Thoracic aorta (tissue), 2 donors: Measurements from ENCODE around the gene WDR7. TPM values are rescaled to one million over a fixed set of nuclear protein-coding genes. Genes with fewer than 3 reads are reported as not detected.

Experiments used
- ATAC-seq: fragments of 150-250 bp; one replicate; pipeline ENCODE4 v1.8.0; 2017; ENCODE audit warnings: low read depth; ENCODE audit not compliant: insufficient number of reproducible peaks, low FRiP score
- DNase-seq: peaks from one replicate; pipeline ENCODE4 v3.0.0-alpha.2; 2020; ENCODE audit warnings: low spot score
- H3K27ac ChIP-seq, 2 donors: fragments of 200-600 bp; sonication (generic); 1 replicate in 1 of 2; 2 replicates in 1 of 2; pipeline ENCODE4 v1.5.1; 2016; ENCODE audit warnings: mild to moderate bottlenecking in 2 of 2, moderate library complexity in 2 of 2
- H3K27me3 ChIP-seq: fragments of 200-600 bp; sonication (generic); replicated peaks from 2 replicates; pipeline ENCODE4 v1.6.0; 2016; ENCODE audit warnings: mild to moderate bottlenecking; ENCODE audit not compliant: insufficient read depth
- H3K36me3 ChIP-seq: fragments of 200-600 bp; sonication (generic); one replicate; pipeline ENCODE4 v1.5.1; 2016
- H3K4me1 ChIP-seq, 2 donors: fragments of 200-600 bp; sonication (generic); 1 replicate in 1 of 2; 2 replicates in 1 of 2; pipeline versions ENCODE4 v1.5.1 to v1.6.0; 2016; ENCODE audit warnings: low read depth in 2 of 2, mild to moderate bottlenecking in 1 of 2; ENCODE audit not compliant: control insufficient read depth in 1 of 2
- H3K4me3 ChIP-seq: fragments of 200-600 bp; sonication (generic); 2 replicates; pipeline ENCODE4 v1.5.1; 2016; ENCODE audit warnings: mild to moderate bottlenecking
- H3K9me3 ChIP-seq: fragments of 200-600 bp; sonication (generic); 2 replicates; pipeline ENCODE4 v1.5.1; 2016
- CTCF ChIP-seq: fragments of 200-600 bp; sonication (generic); IDR thresholded peaks from one replicate; pipeline ENCODE4 v1.5.1; 2019; ENCODE audit warnings: antibody characterized with exemption
- total RNA-seq, 2 donors: library from RNA; depleted of rRNA; stranded (reverse); fragments of >200 nt; gene quantifications; one replicate each; pipeline versions ENCODE4 v1.1.0 to v1.2.3, GENCODE V29; 2016

Gene WDR7
- total RNA-seq, 2 donors from 2014 or later = 33.2 to 73.1 TPM

GRCh38 chr18:56632070-56633022, 18.8 kb upstream of the WDR7 start:
- Histone ChIP-seq H3K27ac (no peak overlapping the region), H3K27me3 (no peaks in the 10 kb centered on the region), H3K9me3 (no peaks in the 10 kb centered on the region), H3K4me3 (no peak overlapping the region), H3K4me1 (peaks cover 16 to 49% of the 10 kb centered on the region in 2 donors), H3K36me3 (no peaks in the 10 kb centered on the region)
- ATAC-seq (no peak), DNase-seq (no peak)
- no peak for TF ChIP-seq CTCF

- ATAC-seq = no peak
- no peak for DNase-seq
- Histone ChIP-seq H3K27ac (no peak overlapping the region), H3K27me3 (no peaks in the 10 kb centered on the region), H3K4me3 (no peak overlapping the region), H3K9me3 (no peaks in the 10 kb centered on the region), H3K36me3 (no peaks in the 10 kb centered on the region), H3K4me1 (peaks cover 20 to 43% of the 10 kb centered on the region in 2 donors)
- no peak for TF ChIP-seq CTCF
Measured at GRCh38 chr18:56635007-56635406, 16.2 kb upstream of the WDR7 start.

- peaks cover 20 to 34% of the 10 kb centered on the region in 2 donors for H3K4me1 ChIP-seq
- no peaks in the 10 kb centered on the region for H3K9me3 ChIP-seq
- no peaks in the 10 kb centered on the region for H3K36me3 ChIP-seq
- H3K27ac ChIP-seq = peak overlapping the region in 1 of 2 donors; percentile 98
- H3K27me3 ChIP-seq = no peaks in the 10 kb centered on the region
- TF ChIP-seq CTCF = no peak
- peak overlapping the region; percentile 99 for H3K4me3 ChIP-seq
- ATAC-seq = no peak
- no peak for DNase-seq
Measured at GRCh38 chr18:56637176-56637575, 14.0 kb upstream of the WDR7 start.

- H3K4me3 ChIP-seq = peak overlapping the region; percentile 99
- H3K4me1 ChIP-seq = peaks cover 20 to 34% of the 10 kb centered on the region in 2 donors
- no peaks in the 10 kb centered on the region for H3K9me3 ChIP-seq
- ATAC-seq (no peak), DNase-seq (no peak)
- H3K36me3 ChIP-seq = no peaks in the 10 kb centered on the region
- no peak for TF ChIP-seq CTCF
- H3K27me3 ChIP-seq = no peaks in the 10 kb centered on the region
- peak overlapping the region; percentile 98 for H3K27ac ChIP-seq
Measured at GRCh38 chr18:56637711-56638231, 13.4 kb upstream of the WDR7 start.

GRCh38 chr18:56638232-56639103, 12.7 kb upstream of the WDR7 start, which contains the start of gene TXNL1:
Gene TXNL1, minus strand, starts transcription at chr18:56638592. Its CDS starts 152 bp downstream, at chr18:56638440.
- peak; percentile 94 for DNase-seq
- Histone ChIP-seq H3K27me3 (no peaks in the 10 kb centered on the region), H3K27ac (peak within 1 kb of the TSS; percentile 98), H3K4me1 (peaks cover 20 to 34% of the 10 kb centered on the region in 2 donors), H3K4me3 (peak within 1 kb of the TSS; percentile 99), H3K36me3 (no peaks in the 10 kb centered on the region), H3K9me3 (no peaks in the 10 kb centered on the region)
- no peak for TF ChIP-seq CTCF
- ATAC-seq = peak; percentile 100
